Colonic mucosa (tissue), 4 donors: ENCODE data around the gene MACROD2. TPM values are rescaled to one million over a fixed set of nuclear protein-coding genes. Genes with fewer than 3 reads are reported as not detected.

Experiments used
- DNase-seq: peaks from one replicate; pipeline ENCODE4 v3.0.0-alpha.2; 2020
- H3K27ac ChIP-seq: fragments of 200-600 bp; one replicate; pipeline ENCODE4 v1.8.0; 2021
- H3K27me3 ChIP-seq: fragments of 200-600 bp; one replicate; pipeline ENCODE4 v1.8.0; 2021
- H3K36me3 ChIP-seq: fragments of 200-600 bp; one replicate; pipeline ENCODE4 v1.8.0; 2021
- H3K4me1 ChIP-seq: fragments of 200-600 bp; one replicate; pipeline ENCODE4 v1.8.0; 2021; ENCODE audit warnings: mild to moderate bottlenecking
- H3K4me3 ChIP-seq: fragments of 200-600 bp; one replicate; pipeline ENCODE4 v1.8.0; 2021
- H3K9ac ChIP-seq, 2 donors: one replicate each; pipeline ENCODE4 v1.7.0; 2013; ENCODE audit warnings: control low read depth in 2 of 2, low read depth in 2 of 2, low read length in 2 of 2
- H3K9me3 ChIP-seq: fragments of 200-600 bp; one replicate; pipeline ENCODE4 v1.8.0; 2021
- CTCF ChIP-seq: fragments of 200-600 bp; IDR thresholded peaks from one replicate; pipeline ENCODE4 v1.8.0; 2022; ENCODE audit warnings: antibody characterized with exemption, mild to moderate bottlenecking
- intact Hi-C: fragments of 100-400 bp; cut with DNase I; formaldehyde crosslinking; loops from one replicate; pipeline ENCODE4 v1.14.1; 2022
- total RNA-seq, 2 donors: library from RNA; stranded (reverse); fragmentation: NEBNext Ultra II Directional in 1 of 2; extraction: Animal tissue kit (Norgen Biotek cat#: 25700) in 1 of 2; gene quantifications; one replicate each; pipeline ENCODE4 v1.2.1, GENCODE V29; 2021
- donor health status: healthy.
- donor health status: DM: no; HTN: no; CAD: no.
- donor health status: DM: no; HTN: no; CAD: no.

Gene MACROD2
- total RNA-seq, 2 donors from 2014 or later: 3.2 to 3.3 TPM

- H3K4me1 ChIP-seq: no peaks in the 10 kb centered on the region
- DNase-seq: no peak
- H3K9me3 ChIP-seq: no peaks in the 10 kb centered on the region
- no peak overlapping the region for H3K27ac ChIP-seq
- no peak for TF ChIP-seq CTCF
- no peak overlapping the region for H3K9ac ChIP-seq
- H3K27me3 ChIP-seq: no peaks in the 10 kb centered on the region
- H3K4me3 ChIP-seq: no peak overlapping the region
- intact Hi-C loops: no loop called here
- no peaks in the 10 kb centered on the region for H3K36me3 ChIP-seq
These were observed 821.8 kb downstream of the MACROD2 start for GRCh38 chr20:14817101-14817500.

- TF ChIP-seq CTCF: no peak
- H3K9ac ChIP-seq: no peak overlapping the region
- H3K27me3 ChIP-seq: no peaks in the 10 kb centered on the region
These were observed 825.5 kb downstream of the MACROD2 start for GRCh38 chr20:14820771-14821170.

GRCh38 chr20:14821251-14821650, 825.9 kb downstream of the MACROD2 start:
- Histone ChIP-seq H3K4me1 (no peaks in the 10 kb centered on the region), H3K27me3 (no peaks in the 10 kb centered on the region), H3K4me3 (no peak overlapping the region), H3K9ac (no peak overlapping the region), H3K36me3 (no peaks in the 10 kb centered on the region), H3K27ac (no peak overlapping the region), H3K9me3 (no peaks in the 10 kb centered on the region)
- intact Hi-C loops: no loop called here
- TF ChIP-seq CTCF: no peak
- DNase-seq: no peak

More at GRCh38 chr20:14820771-14821170, 825.5 kb downstream of the MACROD2 start:
- Histone ChIP-seq H3K4me1 (no peaks in the 10 kb centered on the region), H3K36me3 (no peaks in the 10 kb centered on the region), H3K27ac (no peak overlapping the region), H3K9me3 (no peaks in the 10 kb centered on the region), H3K4me3 (no peak overlapping the region)
- intact Hi-C loops: no loop called here
- no peak for DNase-seq

GRCh38 chr20:14824996-14825395, 829.7 kb downstream of the MACROD2 start:
- TF ChIP-seq CTCF: no peak
- H3K4me1 ChIP-seq: no peaks in the 10 kb centered on the region
- DNase-seq: no peak
- H3K36me3 ChIP-seq: no peaks in the 10 kb centered on the region
- intact Hi-C loops: no loop called here
- no peaks in the 10 kb centered on the region for H3K27me3 ChIP-seq
- H3K9ac ChIP-seq: no peak overlapping the region
- no peak overlapping the region for H3K4me3 ChIP-seq
- no peaks in the 10 kb centered on the region for H3K9me3 ChIP-seq
- H3K27ac ChIP-seq: no peak overlapping the region

GRCh38 chr20:14826543-14827313, 831.4 kb downstream of the MACROD2 start:
- no peak for DNase-seq
- intact Hi-C loops: no loop called here
- no peak for TF ChIP-seq CTCF
- Histone ChIP-seq H3K27me3 (no peaks in the 10 kb centered on the region), H3K9me3 (no peaks in the 10 kb centered on the region), H3K4me1 (no peaks in the 10 kb centered on the region), H3K27ac (no peak overlapping the region), H3K36me3 (no peaks in the 10 kb centered on the region), H3K4me3 (no peak overlapping the region), H3K9ac (no peak overlapping the region)
